Measurements from ENCODE around the gene POGZ.

DNA sequence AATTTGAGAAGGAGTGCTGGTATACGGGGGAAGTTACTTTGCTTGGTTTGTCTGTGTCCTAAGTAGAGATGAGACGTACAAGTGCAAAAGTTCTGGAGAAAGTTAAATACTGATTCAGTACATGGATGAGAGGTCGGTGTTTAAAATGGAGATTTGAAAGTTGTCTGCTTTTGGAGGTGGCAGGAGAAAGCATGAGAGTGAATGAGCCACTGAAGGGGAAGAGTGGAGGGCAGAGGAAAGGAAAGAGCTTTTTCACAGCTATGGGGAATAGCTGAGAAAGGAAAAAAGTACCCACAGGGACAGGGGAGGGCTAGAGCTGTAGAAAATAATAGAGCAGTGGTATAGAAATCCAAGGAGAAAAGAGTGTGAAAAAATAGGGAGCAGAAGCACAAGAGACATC lies 33.7 kb upstream of the POGZ start:
- TF ChIP-seq, protein P1, sequence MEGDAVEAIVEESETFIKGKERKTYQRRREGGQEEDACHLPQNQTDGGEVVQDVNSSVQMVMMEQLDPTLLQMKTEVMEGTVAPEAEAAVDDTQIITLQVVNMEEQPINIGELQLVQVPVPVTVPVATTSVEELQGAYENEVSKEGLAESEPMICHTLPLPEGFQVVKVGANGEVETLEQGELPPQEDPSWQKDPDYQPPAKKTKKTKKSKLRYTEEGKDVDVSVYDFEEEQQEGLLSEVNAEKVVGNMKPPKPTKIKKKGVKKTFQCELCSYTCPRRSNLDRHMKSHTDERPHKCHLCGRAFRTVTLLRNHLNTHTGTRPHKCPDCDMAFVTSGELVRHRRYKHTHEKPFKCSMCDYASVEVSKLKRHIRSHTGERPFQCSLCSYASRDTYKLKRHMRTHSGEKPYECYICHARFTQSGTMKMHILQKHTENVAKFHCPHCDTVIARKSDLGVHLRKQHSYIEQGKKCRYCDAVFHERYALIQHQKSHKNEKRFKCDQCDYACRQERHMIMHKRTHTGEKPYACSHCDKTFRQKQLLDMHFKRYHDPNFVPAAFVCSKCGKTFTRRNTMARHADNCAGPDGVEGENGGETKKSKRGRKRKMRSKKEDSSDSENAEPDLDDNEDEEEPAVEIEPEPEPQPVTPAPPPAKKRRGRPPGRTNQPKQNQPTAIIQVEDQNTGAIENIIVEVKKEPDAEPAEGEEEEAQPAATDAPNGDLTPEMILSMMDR (IDR thresholded peaks at IDR 0.05): no peak
- no peak for TF ChIP-seq POLR2A (IDR thresholded peaks at IDR 0.05)
